B cell (primary cell): Measurements from ENCODE around the gene FRMPD4. TPM values are rescaled to one million over a fixed set of nuclear protein-coding genes. Genes with fewer than 3 reads are reported as not detected.

Source experiments
- ATAC-seq: fragments of 200-7000 bp; cut with Tn5 transposase; one replicate; pipeline ENCODE4 v1.10.0; 2021; ENCODE audit warnings: low read depth, mild to moderate bottlenecking, moderate number of reproducible peaks, moderate library complexity
- CTCF ChIA-PET: fragments of 350-600 bp; sonication (Branson Sonifier 250); formaldehyde crosslinking; loops from one replicate; lab custom pipeline; 2021; ENCODE audit warnings: antibody characterized with exemption, inconsistent platforms; lab: Charles Lee
- POLR2A ChIA-PET: fragments of 350-600 bp; sonication (Branson Sonifier 250); formaldehyde crosslinking; loops from one replicate; lab custom pipeline; 2021; ENCODE audit warnings: antibody characterized with exemption; lab: Charles Lee
- DNase-seq: peaks from one replicate; pipeline ENCODE4 v3.0.0; 2013
- H2AFZ ChIP-seq: 2 replicates; pipeline ENCODE4 v1.6.1; 2012; ENCODE audit warnings: mild to moderate bottlenecking, low read depth, low read length; ENCODE audit not compliant: insufficient read depth, poor library complexity, severe bottlenecking
- H3K27ac ChIP-seq, 2 donors: 1 replicate in 1 of 2; 2 replicates in 1 of 2; pipeline ENCODE4 v1.5.1; 2012 to 2013; ENCODE audit warnings: low read length in 2 of 2, mild to moderate bottlenecking in 2 of 2, moderate library complexity in 1 of 2
- H3K27me3 ChIP-seq, 4 experiments: fragments of 200-600 bp in 1 of 4; sonication (generic) in 1 of 4; replicated peaks in 1 of 4; 1 replicate in 2 of 4; 2 replicates in 2 of 4; pipeline versions ENCODE4 v1.6.1 to v1.7.0; 2013 to 2016; ENCODE audit warnings: low read length in 3 of 4, mild to moderate bottlenecking in 2 of 4, mixed read lengths in 1 of 4, moderate library complexity in 1 of 4; ENCODE audit not compliant: insufficient read depth in 4 of 4, control insufficient read depth in 3 of 4; ENCODE audit errors: control extremely low read depth in 1 of 4
- H3K36me3 ChIP-seq, 2 experiments: replicated peaks in 1 of 2; 1 replicate in 1 of 2; 2 replicates in 1 of 2; pipeline versions ENCODE4 v1.6.1 to v1.7.1; 2013; ENCODE audit warnings: low read length in 1 of 2; ENCODE audit not compliant: insufficient read depth in 2 of 2, control insufficient read depth in 1 of 2; ENCODE audit errors: control extremely low read depth in 1 of 2, extremely low read depth in 1 of 2
- H3K4me1 ChIP-seq, 2 donors: fragments of 200-600 bp in 1 of 2; sonication (generic) in 1 of 2; 1 replicate in 1 of 2; 2 replicates in 1 of 2; pipeline versions ENCODE4 v1.5.1 to v1.6.1; 2013 to 2017; ENCODE audit warnings: low read length in 2 of 2; ENCODE audit not compliant: control insufficient read depth in 2 of 2, insufficient read depth in 2 of 2
- H3K4me2 ChIP-seq: replicated peaks from 2 replicates; pipeline ENCODE3; 2012; ENCODE audit warnings: mild to moderate bottlenecking, low read depth, low read length; ENCODE audit not compliant: poor library complexity, severe bottlenecking
- H3K4me3 ChIP-seq, 5 experiments: fragments of 200-600 bp in 1 of 5; sonication (generic) in 1 of 5; 1 replicate in 3 of 5; 2 replicates in 2 of 5; pipeline versions ENCODE4 v1.5.1 to v1.7.0; 2011 to 2016; ENCODE audit warnings: low read length in 4 of 5, mild to moderate bottlenecking in 4 of 5, low read depth in 2 of 5, control low read depth in 1 of 5, moderate library complexity in 1 of 5; ENCODE audit not compliant: insufficient read depth in 1 of 5; ENCODE audit errors: control extremely low read depth in 1 of 5, extremely low read depth in 1 of 5
- H3K79me2 ChIP-seq: fragments of 200-600 bp; sonication (generic); one replicate; pipeline ENCODE4 v1.6.0; 2016; ENCODE audit warnings: low read length; ENCODE audit not compliant: control insufficient read depth, insufficient read depth
- H3K9ac ChIP-seq: fragments of 200-600 bp; sonication (generic); 2 replicates; pipeline ENCODE4 v1.6.1; 2017; ENCODE audit warnings: mild to moderate bottlenecking, low read length, moderate library complexity
- H3K9me3 ChIP-seq, 3 donors: one replicate each; pipeline versions ENCODE4 v1.6.1 to v1.7.1; 2013; ENCODE audit warnings: low read length in 2 of 3; ENCODE audit not compliant: control insufficient read depth in 2 of 3, insufficient read depth in 1 of 3; ENCODE audit errors: control extremely low read depth in 1 of 3
- H4K20me1 ChIP-seq: 2 replicates; pipeline ENCODE4 v1.6.0; 2012; ENCODE audit warnings: mild to moderate bottlenecking, low read length; ENCODE audit not compliant: insufficient read depth, control insufficient read depth, poor library complexity, severe bottlenecking
- H3K27ac Mint-ChIP-seq: one replicate; pipeline ENCODE4 v1.8.0; 2021; ENCODE audit warnings: mixed read lengths
- H3K27me3 Mint-ChIP-seq: one replicate; pipeline ENCODE4 v1.8.0; 2021; ENCODE audit warnings: mixed read lengths
- H3K4me1 Mint-ChIP-seq: one replicate; pipeline ENCODE4 v1.8.0; 2021; ENCODE audit warnings: mixed read lengths
- H3K4me3 Mint-ChIP-seq: one replicate; pipeline ENCODE4 v1.8.0; 2021; ENCODE audit warnings: mixed read lengths
- H3K9me3 Mint-ChIP-seq: one replicate; pipeline ENCODE4 v1.8.0; 2022; ENCODE audit warnings: mixed read lengths; ENCODE audit not compliant: insufficient read depth
- EZH2 ChIP-seq: IDR thresholded peaks from 2 replicates; pipeline ENCODE4 v1.6.1; 2012; ENCODE audit warnings: borderline replicate concordance, low read depth, mild to moderate bottlenecking, moderate library complexity, low read length; ENCODE audit not compliant: insufficient read depth, poor library complexity, severe bottlenecking
- WGBS: methylation state at CpG from one replicate; pipeline ENCODE4 v1.1.5; 2013; ENCODE audit warnings: missing lambda C conversion rate; ENCODE audit not compliant: insufficient coverage; 5-methylcytosine and 5-hydroxymethylcytosine counted together
- intact Hi-C: fragments of 100-400 bp; cut with micrococcal nuclease; formaldehyde crosslinking; loops from one replicate; pipeline ENCODE4 v1.10.0; 2022
- polyA plus RNA-seq: library from polyadenylated mRNA; depleted of rRNA; stranded (reverse); fragments of >200 nt; gene quantifications from 2 replicates; pipeline ENCODE4 v1.2.3, GENCODE V29; 2012
- total RNA-seq, 2 donors: library from RNA; stranded (reverse); fragments of 120-200 nt in 1 of 2; gene quantifications; 1 replicate in 1 of 2; 2 replicates in 1 of 2; pipeline versions ENCODE4 v1.2.3 to v1.2.4, GENCODE V29; 2013 to 2022
- TF ChIP-seq, protein P1 (sequence below): fragments of 200-600 bp; IDR thresholded peaks from one replicate; pipeline ENCODE4 v1.8.0; 2022; ENCODE audit warnings: antibody characterized with exemption, mild to moderate bottlenecking

The FRMPD4 gene
- total and polyA plus RNA-seq, 2 donors (not counting 1 experiment from before 2014, with no cell fraction given): not detected

DNA sequence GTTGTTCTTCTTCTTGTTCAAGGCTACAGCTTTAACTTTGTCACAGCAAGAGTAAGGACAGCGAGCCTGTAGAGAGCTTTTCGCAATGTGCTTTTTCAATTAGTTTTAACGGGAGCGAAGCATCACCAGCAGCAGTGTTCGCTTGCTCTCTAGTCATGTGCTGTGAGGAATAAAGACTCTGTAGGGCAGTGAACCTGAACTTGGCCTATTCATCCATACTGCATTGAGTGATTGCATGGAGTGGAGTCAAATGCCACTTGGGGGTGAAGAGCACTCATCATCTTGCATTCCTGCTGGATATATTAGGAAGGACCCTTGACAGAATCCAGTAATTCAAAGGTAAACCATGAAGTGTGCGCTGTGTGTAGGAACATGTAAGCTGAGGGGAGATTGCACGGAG, 240.0 kb downstream of the FRMPD4 start:
- no peak overlapping the region for H3K4me3 ChIP-seq
- H3K4me3 Mint-ChIP-seq: no peak overlapping the region
- intact Hi-C loops: no loop called here
- no peaks in the 10 kb centered on the region for H3K36me3 ChIP-seq
- ChIA-PET CTCF (no interaction called here), POLR2A (no interaction called here)
- H2AFZ ChIP-seq: no peak overlapping the region
- WGBS: 93% methylated on average over 5 of the region's 7 CpGs
- no peaks in the 10 kb centered on the region for H3K4me1 Mint-ChIP-seq
- peaks cover 5% of the 10 kb centered on the region for H3K27me3 Mint-ChIP-seq
- ATAC-seq: no peak
- H3K79me2 ChIP-seq: no peaks in the 10 kb centered on the region
- H3K9me3 ChIP-seq: no peaks in the 10 kb centered on the region
- H3K4me2 ChIP-seq: no peak overlapping the region
- no peaks in the 10 kb centered on the region for H4K20me1 ChIP-seq
- H3K9me3 Mint-ChIP-seq: no peaks in the 10 kb centered on the region
- H3K4me1 ChIP-seq: no peaks in the 10 kb centered on the region
- TF ChIP-seq, protein P1, sequence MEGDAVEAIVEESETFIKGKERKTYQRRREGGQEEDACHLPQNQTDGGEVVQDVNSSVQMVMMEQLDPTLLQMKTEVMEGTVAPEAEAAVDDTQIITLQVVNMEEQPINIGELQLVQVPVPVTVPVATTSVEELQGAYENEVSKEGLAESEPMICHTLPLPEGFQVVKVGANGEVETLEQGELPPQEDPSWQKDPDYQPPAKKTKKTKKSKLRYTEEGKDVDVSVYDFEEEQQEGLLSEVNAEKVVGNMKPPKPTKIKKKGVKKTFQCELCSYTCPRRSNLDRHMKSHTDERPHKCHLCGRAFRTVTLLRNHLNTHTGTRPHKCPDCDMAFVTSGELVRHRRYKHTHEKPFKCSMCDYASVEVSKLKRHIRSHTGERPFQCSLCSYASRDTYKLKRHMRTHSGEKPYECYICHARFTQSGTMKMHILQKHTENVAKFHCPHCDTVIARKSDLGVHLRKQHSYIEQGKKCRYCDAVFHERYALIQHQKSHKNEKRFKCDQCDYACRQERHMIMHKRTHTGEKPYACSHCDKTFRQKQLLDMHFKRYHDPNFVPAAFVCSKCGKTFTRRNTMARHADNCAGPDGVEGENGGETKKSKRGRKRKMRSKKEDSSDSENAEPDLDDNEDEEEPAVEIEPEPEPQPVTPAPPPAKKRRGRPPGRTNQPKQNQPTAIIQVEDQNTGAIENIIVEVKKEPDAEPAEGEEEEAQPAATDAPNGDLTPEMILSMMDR: no peak
- no peak for TF ChIP-seq EZH2
- H3K27me3 ChIP-seq: no peaks in the 10 kb centered on the region
- no peak overlapping the region for H3K27ac Mint-ChIP-seq
- no peak overlapping the region for H3K27ac ChIP-seq
- H3K9ac ChIP-seq: no peak overlapping the region
- DNase-seq: no peak

DNA sequence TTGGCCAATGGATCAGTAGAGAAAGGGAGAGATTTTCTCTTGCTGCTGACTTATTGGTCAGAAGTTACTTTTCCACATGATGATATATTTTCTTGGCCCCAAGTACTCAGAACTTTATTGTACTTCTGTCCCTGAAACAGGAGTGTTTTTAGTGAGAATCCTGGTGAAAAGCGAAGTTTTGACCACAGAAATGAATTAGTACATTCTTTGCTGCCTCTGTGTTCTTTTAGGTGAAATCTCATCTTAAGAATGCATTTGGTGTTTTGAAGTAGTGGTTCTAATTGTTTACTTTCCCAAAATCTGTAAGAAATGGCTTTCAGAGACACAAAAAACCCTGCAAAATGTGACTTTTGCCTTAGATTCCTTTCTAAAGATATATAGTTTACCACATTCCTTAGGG, 240.4 kb downstream of the FRMPD4 start:
- intact Hi-C loops: no loop called here
- Histone ChIP-seq H3K27me3 (no peaks in the 10 kb centered on the region), H3K79me2 (no peaks in the 10 kb centered on the region), H2AFZ (no peak overlapping the region), H3K4me2 (no peak overlapping the region), H3K27ac (no peak overlapping the region), H3K36me3 (no peaks in the 10 kb centered on the region), H3K9ac (no peak overlapping the region), H3K4me3 (no peak overlapping the region), H3K4me1 (no peaks in the 10 kb centered on the region), H4K20me1 (no peaks in the 10 kb centered on the region), H3K9me3 (no peaks in the 10 kb centered on the region)
- no peak overlapping the region for H3K4me3 Mint-ChIP-seq
- DNase-seq (no peak), ATAC-seq (no peak)
- no CpG with 5 or more reads among the region's 1 CpG for WGBS
- TF ChIP-seq EZH2: no peak
- TF ChIP-seq, protein P1: no peak
- CTCF ChIA-PET: no interaction called here
- H3K9me3 Mint-ChIP-seq: no peaks in the 10 kb centered on the region
- H3K27ac Mint-ChIP-seq: no peak overlapping the region
- POLR2A ChIA-PET: no interaction called here
- H3K27me3 Mint-ChIP-seq: peaks cover 5% of the 10 kb centered on the region
- H3K4me1 Mint-ChIP-seq: no peaks in the 10 kb centered on the region
